ENCODE results near the gene ALOX15. TPM values are rescaled to one million over a fixed set of nuclear protein-coding genes. Genes with fewer than 3 reads are reported as not detected.

ALOX15 gene
- total and polyA plus RNA-seq, 10 of the 15 experiments (the other 5 are each of a cell fraction or from before 2014, with no cell fraction given): 0.05 to 1.0 (median 0.24) TPM

GRCh38 chr17:4598776-4599504 lies 42.5 kb downstream of the ALOX15 start:
- Histone ChIP-seq H3K27me3 (replicated peaks in 1 of 2; ENCODE audit: control insufficient read depth in 2 of 2, insufficient read depth in 2 of 2, low read length in 1 of 2) (no peaks in the 10 kb centered on the region; a peak in 3 of 4 replicates), H3K4me3 (no peak overlapping the region), H3K27ac (ENCODE audit: control insufficient read depth, insufficient read depth) (no peak overlapping the region), H3K79me2 (ENCODE audit: control insufficient read depth, insufficient read depth, low read length) (no peaks in the 10 kb centered on the region), H2AFZ (ENCODE audit: control insufficient read depth, low read depth, low read length) (no peak overlapping the region), H3K9ac (ENCODE audit: control insufficient read depth, insufficient read depth, low read length) (no peak overlapping the region), H3K4me2 (ENCODE audit: control insufficient read depth, insufficient read depth) (no peak overlapping the region), H4K20me1 (ENCODE audit: control insufficient read depth, insufficient read depth) (no peaks in the 10 kb centered on the region), H3K9me3 (replicated peaks; ENCODE audit: control insufficient read depth, insufficient read depth, low read length) (no peaks in the 10 kb centered on the region), H3K36me3 (ENCODE audit: control insufficient read depth in 2 of 2, insufficient read depth in 2 of 2, low read length in 1 of 2) (no peaks in the 10 kb centered on the region), H3K4me1 (ENCODE audit: control insufficient read depth, insufficient read depth, low read length) (no peaks in the 10 kb centered on the region)
- intact Hi-C loops (cut with micrococcal nuclease; ENCODE audit: unreplicated experiment) (no loop called here), in situ Hi-C loops (cut with MboI) (no loop called here)
- CTCF ChIA-PET: interaction anchor here (0.5 to 3.2 kb wide), 3 partner anchors 28 to 266 kb away, joined by 3 to 10 read pairs (median 3); no protein-coding TSS in a partner anchor
- SMC1A ChIA-PET (ENCODE audit: uncharacterized antibody, unreplicated experiment): interaction anchor here (1.4 kb wide), 1 partner anchor 32 kb away, joined by 3 read pairs; no protein-coding TSS in a partner anchor
- DNase-seq (ENCODE audit: low read depth, low spot score) (no peak), FAIRE-seq (no peak), ATAC-seq (no peak)
- 39% methylated on average over 18 of the region's 20 CpGs for WGBS (ENCODE audit: insufficient coverage, insufficient replicate concordance, low lambda C conversion rate, missing lambda C conversion rate)
- POLR2A ChIA-PET: no interaction called here
- BruUV-seq (replicated peaks): no TSS peak
- no peak for TF ChIP-seq ZBTB4 (CRISPR knock-in tag; IDR thresholded peaks at IDR 0.05)
- TF ChIP-seq NR2F1 (conservative IDR thresholded peaks at IDR 0.05): no peak
- no peak for TF ChIP-seq SUPT20H (IDR thresholded peaks at IDR 0.05; ENCODE audit: borderline replicate concordance, control insufficient read depth, low read depth, low read length)
- no peak for TF ChIP-seq PML (IDR thresholded peaks at IDR 0.05; ENCODE audit: low read length)
- no peak for TF ChIP-seq FOS (IDR thresholded peaks at IDR 0.05; ENCODE audit: borderline replicate concordance, extremely low read depth, insufficient read length)
- no peak for TF ChIP-seq FOXK2 (IDR thresholded peaks at IDR 0.05)
- no peak for TF ChIP-seq NR2C1 (IDR thresholded peaks at IDR 0.05)
- no peak for TF ChIP-seq ATF7 (IDR thresholded peaks at IDR 0.05; ENCODE audit: low read depth)
- no peak for TF ChIP-seq GABPA (IDR thresholded peaks at IDR 0.05; ENCODE audit: low read depth)
- RAD21 ChIA-PET (ENCODE audit: unreplicated experiment): no interaction called here
